Dedifferentiated amniotic fluid mesenchymal stem cell (primary cell): Measurements from ENCODE around the gene NKAP.
A peak's percentile ranks its signal among the peaks of the same experiment; 100 is the strongest.
"Not testable (repeated sequence)": the region's sequence is repeated elsewhere in the genome, so short reads cannot be mapped to it uniquely, and the experiment has no call there.

Source experiments
- DNase-seq: peaks from one replicate; pipeline ENCODE4 v3.0.0-alpha.2; 2016; ENCODE audit errors: extremely low spot score

The NKAP gene

DNA sequence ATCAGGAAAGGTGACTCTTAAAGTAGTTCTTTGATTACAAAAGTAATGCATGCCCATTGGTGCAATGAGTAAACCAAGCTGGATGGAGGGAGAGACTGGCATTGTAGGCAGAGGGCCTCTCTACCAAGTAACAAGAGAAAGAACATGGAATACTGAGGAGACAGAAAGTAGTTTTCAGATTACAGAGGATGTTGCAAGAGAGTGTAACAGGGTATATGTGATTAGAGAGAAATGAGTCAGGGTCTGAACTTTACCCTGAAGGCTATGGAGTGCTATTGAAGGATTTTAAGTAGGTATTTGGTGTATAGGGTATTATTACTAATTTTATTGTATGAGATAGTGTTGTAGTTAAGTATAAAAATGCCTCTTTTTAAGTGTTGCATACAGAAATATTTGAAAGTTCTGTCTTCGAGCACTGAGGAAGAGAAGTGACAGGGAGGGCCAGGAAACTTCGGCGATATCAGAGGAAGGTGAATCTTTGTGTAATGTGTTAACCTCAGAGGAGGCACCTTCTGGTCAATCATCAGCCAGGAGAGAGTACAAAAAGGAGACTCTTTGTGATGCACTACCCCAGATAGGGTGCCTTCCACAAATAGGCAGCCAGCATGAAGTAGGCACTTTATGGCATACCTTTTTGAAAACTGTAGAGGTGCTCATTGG is 8.2 kb downstream of the NKAP start:
- no peak for DNase-seq

DNA sequence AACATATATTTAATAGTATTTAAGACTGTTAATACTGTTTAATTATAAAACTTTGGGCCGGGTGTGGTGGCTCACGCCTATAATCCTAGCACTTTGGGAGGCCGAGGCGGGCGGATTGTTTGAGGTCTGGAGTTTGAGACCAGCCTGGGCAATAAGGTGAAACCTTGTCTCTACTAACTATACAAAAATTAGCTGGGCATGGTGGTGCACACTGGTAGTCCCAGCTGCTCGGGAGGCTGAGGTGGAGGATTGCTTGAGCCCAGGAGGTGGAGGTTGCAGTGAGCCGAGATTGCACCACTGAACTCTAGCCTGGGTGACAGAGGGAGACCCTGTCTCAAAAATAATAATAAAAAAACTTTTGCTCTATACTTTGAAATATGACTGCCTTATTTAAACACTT is 21.2 kb downstream of the NKAP start:
- not testable (repeated sequence) for DNase-seq

GRCh38 chrX:119919835-119920585 is 23.5 kb downstream of the NKAP start:
- DNase-seq, result no peak

- no peak for DNase-seq
Measured at GRCh38 chrX:119917877-119918276, 25.7 kb downstream of the NKAP start.

- no peak for DNase-seq
Measured at GRCh38 chrX:119916310-119916709, 27.2 kb downstream of the NKAP start.

DNA sequence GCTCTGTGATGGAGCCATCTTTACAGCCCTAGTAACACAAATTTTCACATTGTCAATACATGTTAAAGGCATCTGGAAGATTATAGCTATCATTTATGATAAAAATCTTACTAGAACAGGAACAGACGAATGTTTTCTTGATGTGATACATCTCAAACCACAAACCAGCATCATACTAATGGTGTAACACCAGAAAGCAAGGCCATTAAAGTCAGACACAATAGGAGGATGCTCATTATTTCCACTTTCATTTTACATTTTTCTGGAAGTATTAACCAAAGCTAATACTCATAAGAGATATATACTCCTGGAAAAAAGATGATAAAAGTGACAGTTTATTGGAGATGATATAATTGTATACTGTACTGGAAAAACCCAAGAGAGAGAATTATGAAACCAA is 42.6 kb downstream of the NKAP start:
- DNase-seq, result no peak

GRCh38 chrX:119899125-119899524 is 44.4 kb downstream of the NKAP start:
- no peak for DNase-seq

DNA sequence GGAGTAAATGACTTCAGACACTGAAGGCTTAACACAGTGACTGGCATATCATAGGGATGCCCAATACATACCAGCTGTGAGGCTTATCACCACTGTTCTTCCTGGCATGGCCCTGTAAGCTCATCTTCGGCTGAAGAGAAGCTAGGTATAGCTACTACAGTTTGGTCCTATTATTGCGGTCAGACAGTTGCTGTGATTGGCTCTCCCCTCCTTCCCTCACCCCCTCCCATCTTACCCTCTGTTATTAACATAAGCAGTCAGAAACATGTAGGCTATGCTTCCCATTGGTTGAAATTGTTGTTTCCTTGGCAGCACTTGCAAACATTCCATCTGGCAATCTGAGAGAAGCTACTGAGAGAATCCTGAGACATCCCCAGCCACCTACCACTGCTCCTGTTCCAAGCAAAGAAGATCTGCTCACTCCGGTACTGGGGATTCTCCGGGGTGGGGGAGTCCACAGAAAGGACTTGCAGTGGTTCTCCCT is 47.7 kb downstream of the NKAP start, which contains the start of gene AKAP14:
AKAP14 (plus strand) TSS at position 51 of the 484 bp plus-strand sequence. CDS start 7,331 bp downstream, outside the sequence.
- no peak for DNase-seq

GRCh38 chrX:119891961-119892692 is 51.4 kb downstream of the NKAP start:
- DNase-seq, result peak; percentile 8

DNA sequence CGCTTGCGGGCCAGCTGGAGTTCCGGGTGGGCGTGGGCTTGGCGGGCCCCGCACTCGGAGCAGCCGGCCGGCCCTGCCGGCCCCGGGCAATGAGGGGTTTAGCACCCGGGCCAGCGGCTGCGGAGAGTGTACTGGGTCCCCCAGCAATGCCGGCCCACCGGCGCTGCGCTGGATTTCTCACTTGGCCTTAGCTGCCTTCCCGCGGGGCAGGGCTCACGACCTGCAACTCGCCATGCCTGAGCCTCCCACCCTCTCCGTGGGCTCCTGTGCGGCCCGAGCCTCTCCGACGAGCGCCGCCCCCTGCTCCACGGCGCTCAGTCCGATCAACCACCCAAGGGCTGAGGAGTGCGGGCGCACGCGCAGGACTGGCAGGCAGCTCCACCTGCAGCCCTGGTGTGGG is 52.9 kb downstream of the NKAP start:
- DNase-seq, result not testable (repeated sequence)

GRCh38 chrX:119887721-119888425 is 55.7 kb downstream of the NKAP start:
- peak; percentile 22 for DNase-seq

- peak; percentile 6 for DNase-seq
Measured at GRCh38 chrX:119885554-119886428, 57.8 kb downstream of the NKAP start.

DNA sequence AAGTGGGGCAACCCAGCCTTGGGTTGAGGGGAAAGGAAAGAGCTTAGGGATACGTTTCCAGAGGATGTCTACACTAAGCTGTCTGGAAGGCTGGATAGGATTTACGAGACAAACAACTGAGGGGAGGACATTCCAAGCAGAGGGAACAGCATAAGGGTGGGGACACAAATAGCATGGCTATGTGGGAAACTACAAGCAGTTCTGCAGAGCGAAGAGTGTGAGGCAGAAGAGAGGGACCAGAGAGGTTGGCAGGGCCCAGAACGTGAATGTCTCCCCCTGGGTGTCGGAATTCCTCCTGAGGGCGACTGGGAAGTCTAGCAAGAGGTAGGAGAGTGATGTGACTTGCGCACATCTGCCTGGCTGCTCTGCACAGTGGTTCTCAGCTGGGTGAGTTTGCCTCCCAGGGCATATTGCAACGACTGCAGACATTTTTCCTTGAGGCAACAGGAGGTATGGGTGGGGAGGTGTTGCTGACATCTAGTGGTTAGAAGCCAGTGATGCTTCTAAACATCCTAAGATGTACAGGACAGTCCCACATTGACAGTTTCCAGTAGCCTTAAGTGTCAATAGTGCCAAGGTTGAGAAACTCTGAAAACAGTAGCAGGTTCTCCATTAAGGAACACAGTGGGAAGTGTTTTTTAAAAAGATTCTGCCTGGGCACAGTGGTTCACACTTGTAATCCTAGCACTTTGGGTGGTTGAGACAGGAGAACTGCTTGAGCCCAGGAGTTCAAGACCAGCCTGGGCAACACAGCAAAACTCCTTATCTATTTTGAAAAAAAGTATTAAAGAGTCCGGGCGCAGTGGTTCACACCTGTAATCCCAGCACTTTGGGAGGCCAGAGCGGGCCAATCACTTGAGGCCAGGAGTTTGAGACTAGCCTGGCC is 62.8 kb downstream of the NKAP start:
- peak; percentile 47 for DNase-seq

DNA sequence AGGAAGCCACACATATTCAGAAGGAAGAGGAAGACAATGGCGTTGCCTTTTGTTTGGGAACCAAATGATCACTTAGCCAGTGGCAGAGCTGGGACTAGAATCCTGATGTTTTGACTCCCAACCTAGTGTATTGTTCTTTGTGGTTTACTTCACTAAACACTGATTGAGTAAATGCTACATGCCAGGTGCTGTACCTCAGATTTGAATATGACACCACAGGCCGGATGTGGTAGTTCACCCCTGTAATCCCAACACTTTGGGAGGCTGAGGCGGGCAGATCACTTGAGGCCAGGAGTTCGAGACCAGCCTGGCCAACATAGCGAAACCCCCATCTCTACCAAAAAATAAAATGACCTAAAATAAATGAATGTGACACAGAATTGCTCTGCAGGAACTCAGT is 63.5 kb downstream of the NKAP start:
- peak; percentile 3 for DNase-seq

DNA sequence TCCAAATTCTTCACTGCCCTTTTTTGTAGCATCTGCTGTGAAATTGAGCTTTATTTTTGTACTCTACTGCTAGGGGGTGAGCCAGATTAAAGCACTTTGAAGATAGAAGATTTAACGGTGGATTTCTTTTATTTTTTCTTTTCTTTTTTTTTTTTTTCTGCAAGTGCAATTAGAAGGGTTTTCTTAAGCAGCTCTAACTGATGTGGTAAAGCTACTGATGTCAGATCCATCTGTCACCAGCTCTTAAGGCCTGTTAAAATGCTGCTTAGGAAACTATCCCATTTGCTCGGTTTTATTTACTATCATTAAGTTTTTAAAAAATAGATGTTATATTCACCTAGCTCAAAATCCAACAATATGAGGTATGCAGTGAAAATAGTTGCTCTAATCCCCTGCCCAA is 64.8 kb downstream of the NKAP start:
- DNase-seq, result peak; percentile 1

GRCh38 chrX:119871599-119872395 is 71.8 kb downstream of the NKAP start, which contains the start of the genes NDUFA1 and RNF113A:
Gene NDUFA1, plus strand, starts transcription at chrX:119871832. Its CDS starts 80 bp downstream, at chrX:119871912.
Gene RNF113A, minus strand, starts transcription at chrX:119871733. Its CDS starts 120 bp downstream, at chrX:119871613.
- peak; percentile 68 for DNase-seq

GRCh38 chrX:119871245-119871598 is 72.3 kb downstream of the NKAP start:
- no peak for DNase-seq
